Measurements from ENCODE around the gene DNMT3L.
"Not testable (repeated sequence)": the region's sequence is repeated elsewhere in the genome, so short reads cannot be mapped to it uniquely, and the experiment has no call there.

DNMT3L gene

GRCh38 chr21:44295163-44295573 lies 33.5 kb upstream of the DNMT3L start:
- no peak for DNase-seq

- DNase-seq = peak in 12 of 51 donors; percentile 6 to 41 (median 24)
Measured at GRCh38 chr21:44294391-44295162, 32.9 kb upstream of the DNMT3L start.

- no peak for DNase-seq
Measured at GRCh38 chr21:44293551-44294231, 32.0 kb upstream of the DNMT3L start.

GRCh38 chr21:44292812-44293195 lies 31.1 kb upstream of the DNMT3L start:
- no peak for DNase-seq

- DNase-seq = no peak
Measured at GRCh38 chr21:44291936-44292811, 30.5 kb upstream of the DNMT3L start.

- no peak for DNase-seq
Measured at GRCh38 chr21:44291078-44291935, 29.6 kb upstream of the DNMT3L start.

- DNase-seq = no peak
Measured at GRCh38 chr21:44290327-44291077, 28.8 kb upstream of the DNMT3L start.

GRCh38 chr21:44289381-44290010 lies 27.8 kb upstream of the DNMT3L start:
- no peak for DNase-seq

GRCh38 chr21:44288251-44289110 lies 26.8 kb upstream of the DNMT3L start:
- no peak for DNase-seq

GRCh38 chr21:44286716-44287632 lies 25.3 kb upstream of the DNMT3L start:
- no peak for DNase-seq

GRCh38 chr21:44286086-44286715 lies 24.5 kb upstream of the DNMT3L start:
- DNase-seq = no peak

- DNase-seq = peak in 2 of 51 donors; percentile 10 to 23
Measured at GRCh38 chr21:44285138-44285992, 23.7 kb upstream of the DNMT3L start, which contains the start of gene AIRE. TSS of gene AIRE (plus strand) at chr21:44285876. CDS start at chr21:44286007, 131 bp downstream.

- DNase-seq = no peak
Measured at GRCh38 chr21:44283948-44284347, 22.3 kb upstream of the DNMT3L start.

- DNase-seq = not testable (repeated sequence)
Measured at GRCh38 chr21:44283211-44283785, 21.6 kb upstream of the DNMT3L start.

- DNase-seq = no peak
Measured at GRCh38 chr21:44282370-44282769, 20.7 kb upstream of the DNMT3L start.

GRCh38 chr21:44281801-44282200 lies 20.1 kb upstream of the DNMT3L start:
- no peak for DNase-seq

Measured in hypothalamus (tissue), 51 donors.